Esophagus squamous epithelium (tissue), 4 donors: ENCODE data around the gene HECTD4.

Source experiments
- CTCF ChIP-seq, 6 experiments: fragments of 450-650 bp in 4 of 6; fragments of 200-600 bp in 2 of 6; sonication (generic) in 2 of 6; IDR thresholded peaks; one replicate each; pipeline ENCODE4 v1.5.1; 2016 to 2019; ENCODE audit warnings: antibody characterized with exemption in 6 of 6, mild to moderate bottlenecking in 4 of 6, moderate library complexity in 4 of 6
- POLR2A ChIP-seq, 4 donors: fragments of 450-650 bp; IDR thresholded peaks; one replicate each; pipeline ENCODE4 v1.6.1; 2017; ENCODE audit warnings: antibody characterized with exemption in 4 of 4, mild to moderate bottlenecking in 4 of 4, moderate library complexity in 3 of 4

GRCh38 chr12:112359290-112359689 is 22.9 kb downstream of the HECTD4 start:
- TF ChIP-seq CTCF (IDR thresholded peaks at IDR 0.05) (no peak), POLR2A (IDR thresholded peaks at IDR 0.05) (no peak)
